Erythroblast (primary cell): ENCODE measurements around the gene CYP39A1.

Source experiments
- GATA1 ChIP-seq: IDR thresholded peaks from 2 replicates; pipeline ENCODE4 v1.6.1; 2011; ENCODE audit warnings: low read depth, mild to moderate bottlenecking, control low read depth, low read length, moderate library complexity
- POLR2A ChIP-seq: IDR thresholded peaks from 2 replicates; pipeline ENCODE4 v1.6.1; 2011; ENCODE audit warnings: mild to moderate bottlenecking, low read length

GRCh38 chr6:46652603-46653438 is at the start of gene CYP39A1, which contains the start of gene SLC25A27:
- TF ChIP-seq POLR2A (no peak), GATA1 (no peak)
